ENCODE measurements around the gene MYO1A. TPM values are rescaled to one million over a fixed set of nuclear protein-coding genes. Genes with fewer than 3 reads are reported as not detected.

MYO1A gene
- total and polyA plus RNA-seq, 10 of the 15 experiments (the other 5 are each of a cell fraction or from before 2014, with no cell fraction given), result 0.01 to 0.34 (median 0.15) TPM; not detected in 2

DNA sequence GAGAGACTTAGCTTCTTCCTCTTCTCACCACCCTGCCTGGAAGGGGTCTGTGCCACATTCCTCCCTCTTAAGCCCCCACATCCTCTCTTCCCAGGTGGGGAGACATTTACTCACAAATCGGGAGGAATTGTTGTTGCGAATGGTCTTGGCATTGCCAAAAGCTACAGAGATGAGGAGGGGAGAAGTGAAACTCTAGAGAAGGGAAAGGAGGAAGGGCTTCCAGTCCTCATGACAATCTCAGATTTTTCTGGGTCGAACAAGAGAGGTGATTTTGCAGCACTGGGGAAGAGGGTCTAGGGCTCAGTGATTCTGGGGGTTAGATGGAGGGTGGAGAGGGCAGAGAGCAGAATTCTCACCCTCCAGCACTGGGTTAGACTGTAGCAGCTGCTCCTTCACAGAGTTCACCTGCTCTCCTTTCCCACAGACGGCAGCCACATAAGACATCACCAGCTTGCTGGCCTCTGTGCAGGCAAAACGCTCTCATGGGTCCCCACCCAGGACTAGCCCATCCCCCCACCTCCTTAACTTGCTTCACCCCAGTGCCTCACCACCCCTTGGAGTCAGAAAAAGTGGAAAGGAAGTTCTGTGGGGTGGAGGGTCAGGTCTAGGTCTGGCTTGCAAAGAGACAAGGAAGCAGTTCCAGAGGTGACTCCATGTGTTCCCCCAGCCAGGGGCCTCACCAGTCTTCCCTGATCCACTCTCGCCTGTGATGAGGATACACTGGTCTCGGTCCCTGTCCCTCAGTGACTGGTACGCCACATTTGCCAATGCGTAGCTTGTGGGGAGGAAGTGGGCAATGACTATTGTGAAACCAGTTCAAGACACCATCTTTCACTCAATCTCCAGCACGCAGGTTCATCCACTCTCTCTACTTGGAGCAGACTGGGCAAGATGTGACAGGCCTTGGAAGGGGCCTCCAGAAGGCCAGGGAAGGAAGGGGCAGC, 2.7 kb downstream of the MYO1A start:
- Histone ChIP-seq H2AFZ (ENCODE audit: control insufficient read depth, low read depth, low read length) (peak overlapping the region; percentile 3), H3K9ac (ENCODE audit: control insufficient read depth, insufficient read depth, low read length) (no peak overlapping the region), H3K4me2 (ENCODE audit: control insufficient read depth, insufficient read depth) (peak overlapping the region; percentile 21; the same call in 1 of the 2 replicates), H3K4me1 (ENCODE audit: control insufficient read depth, insufficient read depth, low read length) (peaks cover 15% of the 10 kb centered on the region), H3K27ac (ENCODE audit: control insufficient read depth, insufficient read depth) (peak overlapping the region; percentile 20; the same call in 1 of the 2 replicates), H3K79me2 (ENCODE audit: control insufficient read depth, insufficient read depth, low read length) (no peaks in the 10 kb centered on the region), H4K20me1 (ENCODE audit: control insufficient read depth, insufficient read depth) (no peaks in the 10 kb centered on the region), H3K4me3 (no peak overlapping the region), H3K36me3 (ENCODE audit: control insufficient read depth in 2 of 2, insufficient read depth in 2 of 2, low read length in 1 of 2) (no peaks in the 10 kb centered on the region), H3K9me3 (replicated peaks; ENCODE audit: control insufficient read depth, insufficient read depth, low read length) (no peaks in the 10 kb centered on the region; the same call in 2 of the 3 replicates), H3K27me3 (replicated peaks in 1 of 2; ENCODE audit: control insufficient read depth in 2 of 2, insufficient read depth in 2 of 2, low read length in 1 of 2) (no peaks in the 10 kb centered on the region; a peak in 1 of 4 replicates)
- in situ Hi-C loops (cut with MboI), result no loop called here
- 12% methylated on average over 10 of the region's 10 CpGs for WGBS (ENCODE audit: insufficient coverage, insufficient replicate concordance, low lambda C conversion rate, missing lambda C conversion rate)
- BruUV-seq (replicated peaks), result no TSS peak
- POLR2A ChIA-PET, result interaction anchor here (1.4 kb wide), 1 partner anchor 12 kb away, joined by 3 read pairs; no protein-coding TSS in a partner anchor
- SMC1A ChIA-PET (ENCODE audit: uncharacterized antibody, unreplicated experiment), result interaction anchor here (0.9 to 2.1 kb wide), 6 partner anchors 11 to 74 kb away, joined by 3 to 5 read pairs (median 3); no protein-coding TSS in a partner anchor
- RAD21 ChIA-PET (ENCODE audit: unreplicated experiment), result interaction anchor here (0.6 kb wide), 1 partner anchor 64 kb away, joined by 3 read pairs; the partner anchor contains the start of gene STAT6
- no peak for DNase-seq (ENCODE audit: low read depth, low spot score)
- FAIRE-seq, result no peak
- intact Hi-C loops (cut with micrococcal nuclease; ENCODE audit: unreplicated experiment), result no loop called here
- CTCF ChIA-PET, result interaction anchor here (0.9 to 1.7 kb wide), 5 partner anchors 12 to 128 kb away, joined by 4 to 6 read pairs (median 4); no protein-coding TSS in a partner anchor
- peak; percentile 82 for ATAC-seq
- TF ChIP-seq EGR1 (IDR thresholded peaks at IDR 0.05; ENCODE audit: borderline replicate concordance in 1 of 2, low read depth in 2 of 2, low read length in 2 of 2) (no peak), SMC3 (IDR thresholded peaks at IDR 0.05; ENCODE audit: borderline replicate concordance, low read length) (no peak), BMI1 (IDR thresholded peaks at IDR 0.05; ENCODE audit: borderline replicate concordance) (no peak), MTA2 (IDR thresholded peaks at IDR 0.05; ENCODE audit: low read depth) (no peak), EED (IDR thresholded peaks at IDR 0.05; ENCODE audit: low read depth) (no peak), TARDBP (IDR thresholded peaks at IDR 0.05; ENCODE audit: borderline replicate concordance) (no peak), IKZF1 (conservative IDR thresholded peaks at IDR 0.05) (no peak), RAD21 (IDR thresholded peaks at IDR 0.05; ENCODE audit: insufficient read depth, low read depth, low read length) (no peak), HCFC1 (IDR thresholded peaks at IDR 0.05; ENCODE audit: low read length) (no peak), CHD1 (IDR thresholded peaks at IDR 0.05; ENCODE audit: low read depth, low read length) (no peak), CHD2 (IDR thresholded peaks at IDR 0.05; ENCODE audit: borderline replicate concordance, low read depth, low read length) (no peak), ZNF24 (IDR thresholded peaks at IDR 0.05) (no peak), STAT3 (IDR thresholded peaks at IDR 0.05; ENCODE audit: low read depth, low read length) (no peak), RUNX3 (IDR thresholded peaks at IDR 0.05; ENCODE audit: low read length) (0 out of 2 replicates have a peak, but pooled peaks have one; percentile 11), TBL1XR1 (IDR thresholded peaks at IDR 0.05; ENCODE audit: low read depth, low read length) (no peak)
- TF ChIP-seq, protein P1, sequence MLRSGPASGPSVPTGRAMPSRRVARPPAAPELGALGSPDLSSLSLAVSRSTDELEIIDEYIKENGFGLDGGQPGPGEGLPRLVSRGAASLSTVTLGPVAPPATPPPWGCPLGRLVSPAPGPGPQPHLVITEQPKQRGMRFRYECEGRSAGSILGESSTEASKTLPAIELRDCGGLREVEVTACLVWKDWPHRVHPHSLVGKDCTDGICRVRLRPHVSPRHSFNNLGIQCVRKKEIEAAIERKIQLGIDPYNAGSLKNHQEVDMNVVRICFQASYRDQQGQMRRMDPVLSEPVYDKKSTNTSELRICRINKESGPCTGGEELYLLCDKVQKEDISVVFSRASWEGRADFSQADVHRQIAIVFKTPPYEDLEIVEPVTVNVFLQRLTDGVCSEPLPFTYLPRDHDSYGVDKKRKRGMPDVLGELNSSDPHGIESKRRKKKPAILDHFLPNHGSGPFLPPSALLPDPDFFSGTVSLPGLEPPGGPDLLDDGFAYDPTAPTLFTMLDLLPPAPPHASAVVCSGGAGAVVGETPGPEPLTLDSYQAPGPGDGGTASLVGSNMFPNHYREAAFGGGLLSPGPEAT (IDR thresholded peaks at IDR 0.05; ENCODE audit: low read depth), result no peak
- TF ChIP-seq, protein P2, sequence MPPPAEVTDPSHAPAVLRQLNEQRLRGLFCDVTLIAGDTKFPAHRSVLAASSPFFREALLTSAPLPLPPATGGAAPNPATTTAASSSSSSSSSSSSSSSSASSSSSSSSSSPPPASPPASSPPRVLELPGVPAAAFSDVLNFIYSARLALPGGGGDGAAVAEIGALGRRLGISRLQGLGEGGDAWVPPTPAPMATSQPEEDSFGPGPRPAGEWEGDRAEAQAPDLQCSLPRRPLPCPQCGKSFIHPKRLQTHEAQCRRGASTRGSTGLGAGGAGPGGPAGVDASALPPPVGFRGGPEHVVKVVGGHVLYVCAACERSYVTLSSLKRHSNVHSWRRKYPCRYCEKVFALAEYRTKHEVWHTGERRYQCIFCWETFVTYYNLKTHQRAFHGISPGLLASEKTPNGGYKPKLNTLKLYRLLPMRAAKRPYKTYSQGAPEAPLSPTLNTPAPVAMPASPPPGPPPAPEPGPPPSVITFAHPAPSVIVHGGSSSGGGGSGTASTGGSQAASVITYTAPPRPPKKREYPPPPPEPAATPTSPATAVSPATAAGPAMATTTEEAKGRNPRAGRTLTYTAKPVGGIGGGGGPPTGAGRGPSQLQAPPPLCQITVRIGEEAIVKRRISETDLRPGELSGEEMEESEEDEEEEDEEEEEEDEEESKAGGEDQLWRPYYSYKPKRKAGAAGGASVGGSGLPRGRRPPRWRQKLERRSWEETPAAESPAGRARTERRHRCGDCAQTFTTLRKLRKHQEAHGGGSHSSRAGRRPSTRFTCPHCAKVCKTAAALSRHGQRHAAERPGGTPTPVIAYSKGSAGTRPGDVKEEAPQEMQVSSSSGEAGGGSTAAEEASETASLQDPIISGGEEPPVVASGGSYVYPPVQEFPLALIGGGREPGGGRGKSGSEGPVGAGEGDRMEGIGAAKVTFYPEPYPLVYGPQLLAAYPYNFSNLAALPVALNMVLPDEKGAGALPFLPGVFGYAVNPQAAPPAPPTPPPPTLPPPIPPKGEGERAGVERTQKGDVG (CRISPR knock-in tag; IDR thresholded peaks at IDR 0.05), result no peak
- TF ChIP-seq, protein P3, sequence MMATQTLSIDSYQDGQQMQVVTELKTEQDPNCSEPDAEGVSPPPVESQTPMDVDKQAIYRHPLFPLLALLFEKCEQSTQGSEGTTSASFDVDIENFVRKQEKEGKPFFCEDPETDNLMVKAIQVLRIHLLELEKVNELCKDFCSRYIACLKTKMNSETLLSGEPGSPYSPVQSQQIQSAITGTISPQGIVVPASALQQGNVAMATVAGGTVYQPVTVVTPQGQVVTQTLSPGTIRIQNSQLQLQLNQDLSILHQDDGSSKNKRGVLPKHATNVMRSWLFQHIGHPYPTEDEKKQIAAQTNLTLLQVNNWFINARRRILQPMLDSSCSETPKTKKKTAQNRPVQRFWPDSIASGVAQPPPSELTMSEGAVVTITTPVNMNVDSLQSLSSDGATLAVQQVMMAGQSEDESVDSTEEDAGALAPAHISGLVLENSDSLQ (IDR thresholded peaks at IDR 0.05), result 0 out of 2 replicates have a peak, but pooled peaks have one; percentile 18

Measured in GM12878 (cell line).